Kidney (tissue), 14 donors: Measurements from ENCODE around the gene CES2. TPM values are rescaled to one million over a fixed set of nuclear protein-coding genes. Genes with fewer than 3 reads are reported as not detected.
A peak's percentile ranks its signal among the peaks of the same experiment; 100 is the strongest.

Experiments used
- DNase-seq, 5 donors: peaks; one replicate each; pipeline ENCODE4 v3.0.0-alpha.2; 2013 to 2020
- FAIRE-seq: peaks from 2 replicates; lab custom pipeline; 2012; peaks lifted over from hg19 to GRCh38; lab: Jason Lieb, UNC
- H3K27ac ChIP-seq, 2 donors: one replicate each; pipeline ENCODE4 v1.7.0; 2013; ENCODE audit warnings: low read depth in 2 of 2, low read length in 2 of 2, inconsistent platforms in 1 of 2
- H3K27me3 ChIP-seq: one replicate; pipeline ENCODE4 v1.7.1; 2013; ENCODE audit warnings: low read length, inconsistent platforms; ENCODE audit not compliant: control insufficient read depth, insufficient read depth
- H3K36me3 ChIP-seq, 3 donors: one replicate each; pipeline versions ENCODE4 v1.7.0 to v1.7.1; 2013; ENCODE audit warnings: low read length in 3 of 3, control low read depth in 1 of 3, inconsistent platforms in 1 of 3; ENCODE audit not compliant: insufficient read depth in 3 of 3, control insufficient read depth in 2 of 3
- H3K4me1 ChIP-seq, 3 donors: one replicate each; pipeline versions ENCODE4 v1.7.0 to v1.7.1; 2013; ENCODE audit warnings: low read length in 3 of 3, inconsistent platforms in 1 of 3, low read depth in 1 of 3; ENCODE audit not compliant: control insufficient read depth in 2 of 3, insufficient read depth in 2 of 3
- H3K4me3 ChIP-seq, 3 donors: one replicate each; pipeline versions ENCODE4 v1.7.0 to v1.8.1; 2013; ENCODE audit warnings: low read length in 3 of 3, control low read depth in 1 of 3, inconsistent platforms in 1 of 3
- H3K9ac ChIP-seq, 3 donors: one replicate each; pipeline versions ENCODE4 v1.7.0 to v1.7.1; 2013; ENCODE audit warnings: low read length in 3 of 3, control low read depth in 1 of 3, inconsistent platforms in 1 of 3
- H3K9me3 ChIP-seq, 3 donors: one replicate each; pipeline versions ENCODE4 v1.7.0 to v1.7.1; 2013; ENCODE audit warnings: low read length in 3 of 3, control low read depth in 1 of 3, inconsistent platforms in 1 of 3; ENCODE audit not compliant: control insufficient read depth in 2 of 3, insufficient read depth in 1 of 3
- intact Hi-C: fragments of 100-400 bp; cut with DNase I; formaldehyde crosslinking; loops from one replicate; pipeline ENCODE4 v1.11.1; 2022
- polyA plus RNA-seq: library from polyadenylated mRNA; stranded (reverse); fragments of 350-450 nt; fragmentation: Illumina TruSeq; extraction: RNeasy Lipid Tissue Mini Kit (QIAGEN cat#74804); gene quantifications from one replicate; pipeline ENCODE4 v1.2.3, GENCODE V29; 2014; ENCODE audit warnings: low read depth, low replicate concordance; ENCODE audit not compliant: insufficient read depth
- total RNA-seq: library from RNA; stranded (reverse); fragmentation: NEBNext Ultra II Directional; extraction: Animal tissue kit (Norgen Biotek cat#: 25700); gene quantifications from one replicate; pipeline ENCODE4 v1.2.1, GENCODE V29; 2021
- TF ChIP-seq, protein P1 (sequence below): IDR thresholded peaks from 3 replicates; pipeline ENCODE4 v1.5.1; 2012; ENCODE audit warnings: mild to moderate bottlenecking, moderate library complexity, borderline replicate concordance; ENCODE audit not compliant: insufficient read depth; ENCODE audit errors: extremely low read depth
- donor health status: control.
- donor health status: control.
- donor health status: control.
- donor health status: control.
- donor health status: control.
- donor health status: DM: yes; HTN: yes; CAD: no.
- donor health status: Normal renal cell carcinoma (clear cell type).

Gene CES2
- total and polyA plus RNA-seq, 2 donors from 2014 or later: 72.1 to 76.9 TPM

DNA sequence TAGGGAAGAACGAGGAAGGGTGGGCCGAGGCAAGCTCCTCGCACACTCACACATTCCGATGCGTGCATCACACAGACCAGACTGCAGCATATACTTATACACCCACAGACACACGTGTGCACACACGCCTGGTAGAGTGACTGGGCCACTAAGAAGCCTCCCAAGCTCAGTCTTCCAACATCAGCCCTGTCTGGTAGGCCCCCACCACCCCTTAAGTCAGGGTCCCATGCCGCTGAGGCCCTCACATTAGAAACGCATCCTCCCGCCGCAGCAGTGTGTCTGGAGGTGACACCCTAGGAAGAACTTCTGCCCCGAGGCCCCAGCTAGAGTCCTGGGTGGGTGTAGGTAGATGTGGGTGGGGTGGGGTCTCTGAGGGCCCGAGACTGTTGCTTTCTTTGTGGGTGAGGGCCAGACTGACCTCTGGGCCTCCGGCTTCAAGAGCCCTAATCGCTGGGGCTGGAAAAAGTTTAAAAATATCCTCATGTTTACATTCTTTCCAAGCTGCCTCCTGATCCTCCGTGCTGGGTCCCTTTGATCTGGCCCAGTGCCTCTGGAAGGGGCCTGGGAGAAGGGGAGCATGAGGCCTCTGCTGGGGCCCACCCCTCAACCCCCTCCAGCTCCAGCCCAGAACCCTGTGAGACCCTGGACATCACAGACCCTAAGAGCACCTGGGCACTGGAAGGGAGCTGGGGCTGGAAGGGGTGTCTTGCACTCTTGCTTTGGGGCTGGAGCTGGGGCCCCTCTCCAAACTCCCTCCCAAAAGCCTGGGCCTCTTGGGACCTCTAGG lies 30.3 kb upstream of the CES2 start:
- H3K27me3 ChIP-seq: no peaks in the 10 kb centered on the region
- no peaks in the 10 kb centered on the region for H3K9me3 ChIP-seq
- peaks cover 0 to 34% (median 17%) of the 10 kb centered on the region in 3 donors for H3K4me1 ChIP-seq
- TF ChIP-seq, protein P1, sequence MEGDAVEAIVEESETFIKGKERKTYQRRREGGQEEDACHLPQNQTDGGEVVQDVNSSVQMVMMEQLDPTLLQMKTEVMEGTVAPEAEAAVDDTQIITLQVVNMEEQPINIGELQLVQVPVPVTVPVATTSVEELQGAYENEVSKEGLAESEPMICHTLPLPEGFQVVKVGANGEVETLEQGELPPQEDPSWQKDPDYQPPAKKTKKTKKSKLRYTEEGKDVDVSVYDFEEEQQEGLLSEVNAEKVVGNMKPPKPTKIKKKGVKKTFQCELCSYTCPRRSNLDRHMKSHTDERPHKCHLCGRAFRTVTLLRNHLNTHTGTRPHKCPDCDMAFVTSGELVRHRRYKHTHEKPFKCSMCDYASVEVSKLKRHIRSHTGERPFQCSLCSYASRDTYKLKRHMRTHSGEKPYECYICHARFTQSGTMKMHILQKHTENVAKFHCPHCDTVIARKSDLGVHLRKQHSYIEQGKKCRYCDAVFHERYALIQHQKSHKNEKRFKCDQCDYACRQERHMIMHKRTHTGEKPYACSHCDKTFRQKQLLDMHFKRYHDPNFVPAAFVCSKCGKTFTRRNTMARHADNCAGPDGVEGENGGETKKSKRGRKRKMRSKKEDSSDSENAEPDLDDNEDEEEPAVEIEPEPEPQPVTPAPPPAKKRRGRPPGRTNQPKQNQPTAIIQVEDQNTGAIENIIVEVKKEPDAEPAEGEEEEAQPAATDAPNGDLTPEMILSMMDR: no peak
- no peak for FAIRE-seq
- intact Hi-C loops: no loop called here
- DNase-seq: peak in 2 of 5 donors; percentile 57 to 71
- H3K9ac ChIP-seq: peak overlapping the region in 1 of 3 donors; percentile 15
- H3K36me3 ChIP-seq: peaks cover 0 to 3% (median 0%) of the 10 kb centered on the region in 3 donors
- H3K4me3 ChIP-seq: no peak overlapping the region
- peak overlapping the region; percentile 57 to 67 for H3K27ac ChIP-seq

DNA sequence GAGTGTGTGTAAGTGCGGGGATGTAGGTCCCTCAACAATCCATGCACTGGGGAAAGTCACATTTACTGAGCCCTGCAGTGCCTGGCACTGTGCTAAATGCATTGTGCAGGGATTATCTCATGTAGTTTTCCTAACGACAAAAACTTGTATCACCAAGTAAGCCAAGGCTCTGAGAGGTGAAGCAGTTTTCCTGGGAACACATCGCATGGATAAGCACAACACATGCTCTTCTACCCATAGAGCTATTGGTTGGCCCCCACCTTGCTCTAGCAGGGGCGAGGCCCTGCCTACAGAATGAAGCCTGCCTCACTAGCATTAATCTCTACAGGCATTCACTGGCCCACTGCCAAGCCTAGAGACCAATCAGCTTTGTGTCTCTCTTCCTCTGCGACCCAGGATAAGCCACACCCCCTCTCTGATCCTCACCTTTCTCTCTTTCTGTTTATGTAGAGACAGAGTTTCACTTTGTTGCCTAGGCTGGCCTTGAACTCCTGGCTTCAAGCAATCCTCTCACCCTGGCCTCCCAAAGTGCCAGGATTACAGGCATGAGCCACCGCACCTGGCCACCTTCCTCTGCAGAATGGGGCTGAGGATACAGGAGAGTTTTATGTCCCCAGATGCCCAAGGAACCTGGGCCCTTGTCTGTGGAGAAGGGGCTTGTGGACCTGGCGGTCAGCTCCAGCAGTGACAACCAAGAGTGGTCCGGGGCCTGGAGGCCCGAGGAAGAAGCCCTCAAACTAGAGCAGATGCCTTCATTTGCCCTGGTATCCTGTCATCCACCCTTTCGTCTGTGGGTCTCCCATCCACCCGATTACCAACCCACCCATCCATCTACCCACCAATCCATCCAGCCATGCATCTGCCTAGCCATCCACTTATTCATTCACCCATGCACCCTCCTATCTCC lies 29.4 kb upstream of the CES2 start:
- peak; percentile 81 to 91 (median 85) for DNase-seq
- intact Hi-C loops: no loop called here
- FAIRE-seq: no peak
- Histone ChIP-seq H3K27ac (peak overlapping the region; percentile 57 to 67), H3K9ac (peak overlapping the region in 1 of 3 donors; percentile 15), H3K4me1 (peaks cover 0 to 26% (median 8%) of the 10 kb centered on the region in 3 donors), H3K27me3 (no peaks in the 10 kb centered on the region), H3K36me3 (peaks cover 0 to 3% (median 0%) of the 10 kb centered on the region in 3 donors), H3K9me3 (no peaks in the 10 kb centered on the region), H3K4me3 (no peak overlapping the region)
- TF ChIP-seq, protein P1: no peak

DNA sequence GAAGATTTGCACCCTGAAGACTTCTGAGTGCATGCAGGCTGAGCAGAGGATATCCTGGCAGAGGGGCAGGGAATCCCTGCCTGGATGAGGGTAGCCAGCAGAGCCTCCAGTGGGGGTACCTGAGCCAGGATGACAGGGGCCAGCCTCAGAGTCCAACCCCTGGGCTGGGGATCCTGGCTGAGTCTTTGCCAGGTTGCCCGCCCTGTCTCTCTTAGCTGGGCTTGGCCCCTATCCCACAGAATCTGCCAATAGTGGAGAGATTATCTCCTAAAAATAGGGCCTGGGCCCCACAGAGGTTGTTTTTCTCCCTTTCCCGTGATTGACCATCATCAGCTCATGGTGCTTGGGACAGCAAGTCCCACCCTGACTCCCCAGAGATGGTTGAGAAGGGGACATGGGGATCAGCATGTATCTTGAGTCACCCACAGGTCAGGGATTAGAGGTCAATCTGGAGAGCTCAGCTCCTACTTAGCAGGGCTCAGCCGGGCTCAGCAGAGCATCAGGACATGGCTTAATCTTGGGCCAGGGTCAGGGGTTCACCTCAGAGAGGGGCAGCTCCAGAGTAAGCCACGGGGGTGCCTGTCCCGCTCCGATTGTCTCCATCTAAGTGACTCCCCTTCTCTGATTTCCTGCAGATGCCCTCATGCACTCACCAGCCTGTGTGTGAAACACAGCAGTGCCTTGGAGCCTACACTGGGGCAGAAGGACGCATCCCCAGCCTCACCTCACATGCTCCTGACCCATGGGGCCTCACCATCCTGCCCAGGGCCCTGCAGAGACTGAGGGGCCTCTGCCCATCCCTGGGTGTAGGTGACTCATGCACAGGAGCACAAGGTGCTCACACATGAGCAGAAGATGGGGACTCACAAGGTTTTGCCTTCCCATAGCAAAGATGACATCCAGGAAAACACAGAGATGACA lies 28.1 kb upstream of the CES2 start:
- Histone ChIP-seq H3K9ac (no peak overlapping the region), H3K36me3 (peaks cover 0 to 4% (median 3%) of the 10 kb centered on the region in 3 donors), H3K4me3 (no peak overlapping the region), H3K9me3 (no peaks in the 10 kb centered on the region), H3K4me1 (peaks cover 0 to 19% (median 0%) of the 10 kb centered on the region in 3 donors), H3K27ac (peak overlapping the region in 1 of 2 donors; percentile 51), H3K27me3 (no peaks in the 10 kb centered on the region)
- DNase-seq (peak in 1 of 5 donors; percentile 66), FAIRE-seq (no peak)
- intact Hi-C loops: no loop called here
- TF ChIP-seq, protein P1: no peak
